IMR-90 (cell line): ENCODE results near the gene FRAS1. TPM values are rescaled to one million over a fixed set of nuclear protein-coding genes. Genes with fewer than 3 reads are reported as not detected.

Source experiments
- ATAC-seq: fragments of 200-7000 bp; cut with Tn5 transposase; 2 replicates; pipeline ENCODE4 v1.9.1; 2020; ENCODE audit warnings: low read depth, mild to moderate bottlenecking, moderate library complexity
- BruUV-seq: library from RNA; stranded (reverse); fragments of 400-500 nt; replicated peaks from 2 replicates; lab custom pipeline; 2021; lab: Mats Ljungman, UMichigan
- CTCF ChIA-PET: fragments of 300-600 bp; formaldehyde crosslinking; extraction: SDS; loops from one replicate; lab custom pipeline; 2021; ENCODE audit warnings: antibody characterized with exemption; lab: Yijun Ruan, JAX
- POLR2A ChIA-PET: fragments of 300-600 bp; sonication (Branson Sonifier 250); formaldehyde crosslinking; loops from one replicate; lab custom pipeline; 2022; ENCODE audit warnings: antibody characterized with exemption; ENCODE audit not compliant: unreplicated experiment; lab: Charles Lee
- DNase-seq: peaks from one replicate; pipeline ENCODE4 v3.0.0; 2013
- H2AFZ ChIP-seq: replicated peaks from 2 replicates; pipeline ENCODE3; 2013; ENCODE audit warnings: low read length, mild to moderate bottlenecking; ENCODE audit not compliant: poor library complexity
- H2AK5ac ChIP-seq: 2 replicates; pipeline ENCODE4 v1.6.1; 2013; ENCODE audit warnings: low read depth, low read length, inconsistent platforms
- H2AK9ac ChIP-seq: replicated peaks from 2 replicates; pipeline ENCODE3; 2013; ENCODE audit warnings: mild to moderate bottlenecking, low read depth, low read length, moderate library complexity; ENCODE audit not compliant: poor library complexity
- H2BK120ac ChIP-seq: 2 replicates; pipeline ENCODE4 v1.6.1; 2013; ENCODE audit warnings: low read depth, low read length, inconsistent platforms
- H2BK15ac ChIP-seq: 3 replicates; pipeline ENCODE4 v1.6.1; 2013; ENCODE audit warnings: low read depth, low read length, inconsistent platforms
- H2BK20ac ChIP-seq: 2 replicates; pipeline ENCODE4 v1.6.1; 2013; ENCODE audit warnings: low read depth, mild to moderate bottlenecking, inconsistent platforms, low read length, moderate library complexity
- H2BK5ac ChIP-seq: 2 replicates; pipeline ENCODE4 v1.6.1; 2013; ENCODE audit warnings: mild to moderate bottlenecking, low read depth, low read length, inconsistent platforms; ENCODE audit not compliant: poor library complexity, severe bottlenecking
- H3K14ac ChIP-seq: replicated peaks from 2 replicates; pipeline ENCODE4 v1.6.1; 2013; ENCODE audit warnings: low read depth, low read length, inconsistent platforms
- H3K18ac ChIP-seq: 2 replicates; pipeline ENCODE4 v1.6.1; 2013; ENCODE audit warnings: low read depth, low read length, control low read depth
- H3K23ac ChIP-seq: 2 replicates; pipeline ENCODE4 v1.6.1; 2013; ENCODE audit warnings: low read depth, low read length, inconsistent platforms
- H3K27ac ChIP-seq: 2 replicates; pipeline ENCODE4 v1.5.1; 2013; ENCODE audit warnings: mild to moderate bottlenecking, control low read depth, low read length; ENCODE audit not compliant: insufficient read depth
- H3K27me3 ChIP-seq: 2 replicates; pipeline ENCODE4 v1.6.1; 2013; ENCODE audit warnings: low read length; ENCODE audit not compliant: control insufficient read depth, insufficient read depth
- H3K36me3 ChIP-seq: 2 replicates; pipeline ENCODE4 v1.6.1; 2013; ENCODE audit warnings: low read length, mixed read lengths; ENCODE audit not compliant: control insufficient read depth, insufficient read depth
- H3K4ac ChIP-seq: 2 replicates; pipeline ENCODE4 v1.6.1; 2013; ENCODE audit warnings: low read depth, low read length, inconsistent platforms
- H3K4me1 ChIP-seq: 2 replicates; pipeline ENCODE4 v1.6.1; 2013; ENCODE audit warnings: low read length, mixed read lengths; ENCODE audit not compliant: control insufficient read depth, insufficient read depth
- H3K4me2 ChIP-seq: 2 replicates; pipeline ENCODE4 v1.6.1; 2013; ENCODE audit warnings: low read depth, mild to moderate bottlenecking, control low read depth, low read length, moderate library complexity
- H3K4me3 ChIP-seq: 2 replicates; pipeline ENCODE4 v1.5.1; 2013; ENCODE audit warnings: low read depth, mild to moderate bottlenecking, control low read depth, low read length, moderate library complexity; ENCODE audit not compliant: insufficient read depth
- H3K56ac ChIP-seq: 2 replicates; pipeline ENCODE4 v1.6.1; 2013; ENCODE audit warnings: low read length, inconsistent platforms; ENCODE audit not compliant: insufficient read depth; ENCODE audit errors: extremely low read depth
- H3K79me1 ChIP-seq, 2 experiments: 2 replicates each; pipeline ENCODE4 v1.6.1; 2013; ENCODE audit warnings: low read length in 2 of 2, inconsistent platforms in 1 of 2, low read depth in 1 of 2
- H3K9ac ChIP-seq: 2 replicates; pipeline ENCODE4 v1.6.1; 2013; ENCODE audit warnings: low read depth, low read length, control low read depth
- H3K9me1 ChIP-seq: 2 replicates; pipeline ENCODE4 v1.6.1; 2013; ENCODE audit warnings: low read length, inconsistent platforms; ENCODE audit not compliant: insufficient read depth
- H3K9me3 ChIP-seq: 2 replicates; pipeline ENCODE4 v1.6.1; 2013; ENCODE audit warnings: low read length; ENCODE audit not compliant: control insufficient read depth, insufficient read depth
- H4K20me1 ChIP-seq: 2 replicates; pipeline ENCODE4 v1.6.1; 2013; ENCODE audit warnings: low read length, inconsistent platforms; ENCODE audit not compliant: insufficient read depth
- H4K5ac ChIP-seq: 2 replicates; pipeline ENCODE4 v1.6.1; 2013; ENCODE audit warnings: mild to moderate bottlenecking, low read depth, low read length, control low read depth
- H4K8ac ChIP-seq, 2 experiments: 2 replicates each; pipeline ENCODE4 v1.6.1; 2013; ENCODE audit warnings: low read depth in 2 of 2, low read length in 2 of 2, control low read depth in 1 of 2, inconsistent platforms in 1 of 2
- H4K91ac ChIP-seq: 2 replicates; pipeline ENCODE4 v1.6.1; 2013; ENCODE audit warnings: low read depth, low read length, inconsistent platforms; ENCODE audit not compliant: insufficient read depth
- MAZ ChIP-seq: IDR thresholded peaks from 2 replicates; pipeline ENCODE4 v1.6.1; 2012; ENCODE audit warnings: low read depth, mild to moderate bottlenecking, low read length, improper control_type of control experiment, moderate library complexity, borderline replicate concordance
- RCOR1 ChIP-seq: IDR thresholded peaks from 2 replicates; pipeline ENCODE4 v1.6.1; 2012; ENCODE audit warnings: mild to moderate bottlenecking, low read length, improper control_type of control experiment; ENCODE audit not compliant: insufficient replicate concordance
- SMC3 ChIP-seq: fragments of 150-350 bp; IDR thresholded peaks from 2 replicates; pipeline ENCODE4 v1.6.1; 2016; ENCODE audit warnings: low read depth, mild to moderate bottlenecking, antibody characterized with exemption, low read length, moderate library complexity
- WGBS, 2 experiments: methylation state at CpG; one replicate each; pipeline versions ENCODE4 v1.1.5 to v1.1.7; 2013; ENCODE audit warnings: missing lambda C conversion rate in 2 of 2; ENCODE audit not compliant: insufficient read length in 1 of 2; ENCODE audit errors: extremely low coverage in 2 of 2; 5-methylcytosine and 5-hydroxymethylcytosine counted together
- dilution Hi-C: fragments of 300-500 bp; cut with HindIII; formaldehyde crosslinking; loops from one replicate; pipeline ENCODE4 v1.14.3; 2018; ENCODE audit warnings: low sequenced_read_pairs; ENCODE audit not compliant: unreplicated experiment
- in situ Hi-C: fragments of 300-500 bp; cut with MboI; formaldehyde crosslinking; loops from 3 replicates; pipeline ENCODE4 v1.14.3; 2019; ENCODE audit warnings: low sequenced_read_pairs, inconsistent platforms, mixed read lengths
- intact Hi-C: fragments of 100-400 bp; cut with micrococcal nuclease; formaldehyde crosslinking; loops from 2 replicates; pipeline ENCODE4 v1.10.0; 2022
- polyA plus RNA-seq, 3 experiments: library from polyadenylated mRNA; depleted of rRNA; stranded (reverse); fragments of >200 nt; gene quantifications; 2 replicates each; pipeline ENCODE4 v1.2.3, GENCODE V29; 2012; ENCODE audit warnings: low replicate concordance in 1 of 3
- total RNA-seq: library from RNA; depleted of rRNA; stranded (reverse); fragments of >200 nt; gene quantifications from 2 replicates; pipeline ENCODE4 v1.2.3, GENCODE V29; 2012
- TF ChIP-seq, protein P1 (sequence below): conservative IDR thresholded peaks from 2 replicates; pipeline ENCODE4 v1.5.1; 2012; ENCODE audit warnings: mild to moderate bottlenecking, low read depth, low read length, improper control_type of control experiment

The FRAS1 gene
- total and polyA plus RNA-seq, 2 of the 4 experiments (the other 2 are of a cell fraction) = under 0.01 to 0.03 TPM

DNA sequence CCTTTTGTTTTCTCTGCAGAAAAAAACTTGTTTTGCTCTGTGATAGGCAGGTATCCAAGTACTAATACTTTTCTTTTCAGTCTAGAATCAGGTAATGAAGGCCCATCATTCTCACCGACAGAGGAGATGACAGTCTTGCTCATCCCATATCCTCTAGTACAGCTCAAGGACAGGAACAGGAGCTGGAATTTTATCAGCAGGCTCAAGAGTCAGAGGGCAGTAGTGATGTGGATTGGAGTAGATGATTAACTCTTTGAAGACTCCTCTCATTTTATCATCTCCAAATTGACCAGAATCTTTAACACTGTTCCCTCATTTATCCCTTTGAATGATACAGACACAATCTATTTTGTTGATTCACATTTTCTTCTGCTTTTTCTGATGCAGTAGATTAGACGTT is 162.7 kb downstream of the FRAS1 start:
- no peaks in the 10 kb centered on the region for H4K20me1 ChIP-seq
- no peak overlapping the region for H2AK9ac ChIP-seq
- no peak overlapping the region for H3K14ac ChIP-seq
- H3K9ac ChIP-seq = no peak overlapping the region
- H4K8ac ChIP-seq = no peak overlapping the region
- no peak overlapping the region for H3K4me2 ChIP-seq
- no peaks in the 10 kb centered on the region for H3K9me3 ChIP-seq
- no peaks in the 10 kb centered on the region for H3K27me3 ChIP-seq
- H4K5ac ChIP-seq = no peak overlapping the region
- intact Hi-C loops = no loop called here
- no peaks in the 10 kb centered on the region for H3K79me1 ChIP-seq
- no TSS peak for BruUV-seq
- H3K56ac ChIP-seq = no peak overlapping the region
- TF ChIP-seq, protein P1, sequence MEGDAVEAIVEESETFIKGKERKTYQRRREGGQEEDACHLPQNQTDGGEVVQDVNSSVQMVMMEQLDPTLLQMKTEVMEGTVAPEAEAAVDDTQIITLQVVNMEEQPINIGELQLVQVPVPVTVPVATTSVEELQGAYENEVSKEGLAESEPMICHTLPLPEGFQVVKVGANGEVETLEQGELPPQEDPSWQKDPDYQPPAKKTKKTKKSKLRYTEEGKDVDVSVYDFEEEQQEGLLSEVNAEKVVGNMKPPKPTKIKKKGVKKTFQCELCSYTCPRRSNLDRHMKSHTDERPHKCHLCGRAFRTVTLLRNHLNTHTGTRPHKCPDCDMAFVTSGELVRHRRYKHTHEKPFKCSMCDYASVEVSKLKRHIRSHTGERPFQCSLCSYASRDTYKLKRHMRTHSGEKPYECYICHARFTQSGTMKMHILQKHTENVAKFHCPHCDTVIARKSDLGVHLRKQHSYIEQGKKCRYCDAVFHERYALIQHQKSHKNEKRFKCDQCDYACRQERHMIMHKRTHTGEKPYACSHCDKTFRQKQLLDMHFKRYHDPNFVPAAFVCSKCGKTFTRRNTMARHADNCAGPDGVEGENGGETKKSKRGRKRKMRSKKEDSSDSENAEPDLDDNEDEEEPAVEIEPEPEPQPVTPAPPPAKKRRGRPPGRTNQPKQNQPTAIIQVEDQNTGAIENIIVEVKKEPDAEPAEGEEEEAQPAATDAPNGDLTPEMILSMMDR = no peak
- no peak for TF ChIP-seq MAZ
- no peak for TF ChIP-seq RCOR1
- no peak for TF ChIP-seq SMC3
- POLR2A ChIA-PET = no interaction called here
- no peaks in the 10 kb centered on the region for H3K36me3 ChIP-seq
- no peak overlapping the region for H4K91ac ChIP-seq
- dilution Hi-C loops = no loop called here
- no peak overlapping the region for H3K4me3 ChIP-seq
- no peak overlapping the region for H2BK120ac ChIP-seq
- H3K18ac ChIP-seq = no peak overlapping the region
- in situ Hi-C loops = no loop called here
- WGBS, 2 experiments = no CpG with 5 or more reads among the region's 2 CpGs
- no peak for ATAC-seq
- no peak overlapping the region for H2BK5ac ChIP-seq
- H2BK15ac ChIP-seq = no peak overlapping the region
- no peaks in the 10 kb centered on the region for H3K4me1 ChIP-seq
- no peak overlapping the region for H3K4ac ChIP-seq
- DNase-seq = no peak
- no peak overlapping the region for H2AFZ ChIP-seq
- H3K27ac ChIP-seq = no peak overlapping the region
- CTCF ChIA-PET = no interaction called here
- no peaks in the 10 kb centered on the region for H3K9me1 ChIP-seq
- no peak overlapping the region for H2BK20ac ChIP-seq
- H3K23ac ChIP-seq = no peak overlapping the region
- H2AK5ac ChIP-seq = no peak overlapping the region
